ENCODE measurements around the gene MTFP1. TPM values are rescaled to one million over a fixed set of nuclear protein-coding genes. Genes with fewer than 3 reads are reported as not detected.

MTFP1 gene
- total RNA-seq, 1 donor from 2014 or later: 9.9 TPM

GRCh38 chr22:30385942-30386341 is 39.6 kb upstream of the MTFP1 start:
- Histone ChIP-seq H3K27ac (no peak overlapping the region), H3K4me3 (peak overlapping the region; percentile 61), H3K27me3 (ENCODE audit: low read depth) (no peaks in the 10 kb centered on the region), H3K36me3 (peaks cover 14% of the 10 kb centered on the region), H3K4me1 (peaks cover 15% of the 10 kb centered on the region), H3K9me3 (no peaks in the 10 kb centered on the region)
- intact Hi-C loops (cut with DNase I): loop anchor here (10.0 kb wide), 1 partner anchor 101 kb away; the partner anchor contains the start of gene CASTOR1
- DNase-seq: no peak
- TF ChIP-seq CTCF (IDR thresholded peaks at IDR 0.05): no peak
- no peak for ATAC-seq

GRCh38 chr22:30386608-30386959 is 39.0 kb upstream of the MTFP1 start:
- no peak for DNase-seq
- peaks cover 15% of the 10 kb centered on the region for H3K4me1 ChIP-seq
- intact Hi-C loops (cut with DNase I): loop anchor here (10.0 kb wide), 1 partner anchor 102 kb away; the partner anchor contains the start of gene CASTOR1
- H3K36me3 ChIP-seq: peaks cover 9% of the 10 kb centered on the region
- no peaks in the 10 kb centered on the region for H3K27me3 ChIP-seq (ENCODE audit: low read depth)
- TF ChIP-seq CTCF (IDR thresholded peaks at IDR 0.05): no peak
- ATAC-seq: no peak
- no peaks in the 10 kb centered on the region for H3K9me3 ChIP-seq
- H3K4me3 ChIP-seq: peak overlapping the region; percentile 61
- H3K27ac ChIP-seq: peak overlapping the region; percentile 31

GRCh38 chr22:30386960-30387827 is 38.4 kb upstream of the MTFP1 start, which contains the start of gene RNF215:
Gene RNF215 (minus strand): TSS chr22:30387411. CDS start chr22:30387313, 98 bp downstream.
- peak; percentile 93 for TF ChIP-seq CTCF (IDR thresholded peaks at IDR 0.05)
- H3K9me3 ChIP-seq: no peaks in the 10 kb centered on the region
- intact Hi-C loops (cut with DNase I): loop anchor here (10.0 kb wide), 1 partner anchor 102 kb away; the partner anchor contains the start of gene CASTOR1
- ATAC-seq (peak; percentile 95 to 96), DNase-seq (peak; percentile 84)
- H3K4me1 ChIP-seq: peaks cover 16% of the 10 kb centered on the region
- peak within 1 kb of the TSS; percentile 31 for H3K27ac ChIP-seq
- H3K36me3 ChIP-seq: peaks cover 5% of the 10 kb centered on the region
- H3K4me3 ChIP-seq: peak within 1 kb of the TSS; percentile 61
- no peaks in the 10 kb centered on the region for H3K27me3 ChIP-seq (ENCODE audit: low read depth)

- TF ChIP-seq CTCF (IDR thresholded peaks at IDR 0.05): peak; percentile 90
- intact Hi-C loops (cut with DNase I): no loop called here
Measured at GRCh38 chr22:30390974-30391691, 34.4 kb upstream of the MTFP1 start.

GRCh38 chr22:30392661-30393321 is 32.8 kb upstream of the MTFP1 start:
- ATAC-seq (peak in 1 of 2 donors; percentile 32), DNase-seq (no peak)
- Histone ChIP-seq H3K4me3 (no peak overlapping the region), H3K4me1 (peaks cover 31% of the 10 kb centered on the region), H3K9me3 (no peaks in the 10 kb centered on the region), H3K27ac (peak overlapping the region; percentile 46), H3K36me3 (no peaks in the 10 kb centered on the region), H3K27me3 (ENCODE audit: low read depth) (peaks cover 13% of the 10 kb centered on the region)
- intact Hi-C loops (cut with DNase I): no loop called here
- no peak for TF ChIP-seq CTCF (IDR thresholded peaks at IDR 0.05)

More at GRCh38 chr22:30390974-30391691, 34.4 kb upstream of the MTFP1 start:
- DNase-seq: peak; percentile 82
- H3K4me3 ChIP-seq: no peak overlapping the region
- no peak overlapping the region for H3K27ac ChIP-seq
- peaks cover 27% of the 10 kb centered on the region for H3K4me1 ChIP-seq
- no peaks in the 10 kb centered on the region for H3K36me3 ChIP-seq
- H3K27me3 ChIP-seq (ENCODE audit: low read depth): no peaks in the 10 kb centered on the region
- peak; percentile 67 to 70 for ATAC-seq
- no peaks in the 10 kb centered on the region for H3K9me3 ChIP-seq

Data from lower lobe of right lung (tissue), 2 donors.